ENCODE data around the gene MRPL23. TPM values are rescaled to one million over a fixed set of nuclear protein-coding genes. Genes with fewer than 3 reads are reported as not detected.
A peak's percentile ranks its signal among the peaks of the same experiment; 100 is the strongest.

MRPL23 gene
- polyA plus RNA-seq (ENCODE audit: insufficient read length in 3 of 3) = 10 to 100 TPM; 48.7 to 71.6 (median 52.2) TPM
- long read RNA-seq, donor 1, transcript MRPL23-205 (5 exons, 736 nt) = major isoform, 48 of 48 reads
- long read RNA-seq, donor 1, partial matches to known transcripts = 0 of 48 reads
- long read RNA-seq, donor 1, other reads (novel, unspliced or antisense) = 0 of 48 reads
- long read RNA-seq, donor 2, transcript MRPL23-205 (5 exons, 736 nt) = major isoform, 34 of 1,668 reads
- long read RNA-seq, donor 2, partial matches to known transcripts = 1,103 of 1,668 reads
- long read RNA-seq, donor 2, other reads (novel, unspliced or antisense) = 531 of 1,668 reads
- long read RNA-seq, donor 3, transcript MRPL23-205 (5 exons, 736 nt) = major isoform, 54 of 60 reads
- long read RNA-seq, donor 3, partial matches to known transcripts = 5 of 60 reads
- long read RNA-seq, donor 3, other reads (novel, unspliced or antisense) = 0 of 60 reads
- long read RNA-seq, donor 4, transcript MRPL23-205 (5 exons, 736 nt) = major isoform, 38 of 43 reads
- long read RNA-seq, donor 4, partial matches to known transcripts = 5 of 43 reads
- long read RNA-seq, donor 4, other reads (novel, unspliced or antisense) = 0 of 43 reads
- long read RNA-seq, donor 5 = 0 reads
- long read RNA-seq, donor 6, transcript MRPL23-205 (5 exons, 736 nt) = major isoform, 41 of 47 reads
- long read RNA-seq, donor 6, partial matches to known transcripts = 5 of 47 reads
- long read RNA-seq, donor 6, other reads (novel, unspliced or antisense) = 0 of 47 reads
- long read RNA-seq, donor 7, transcript MRPL23-205 (5 exons, 736 nt) = major isoform, 36 of 193 reads
- long read RNA-seq, donor 7, partial matches to known transcripts = 157 of 193 reads
- long read RNA-seq, donor 7, other reads (novel, unspliced or antisense) = 0 of 193 reads
- long read RNA-seq, donor 8, transcript MRPL23-205 (5 exons, 736 nt) = major isoform, 59 of 3,309 reads
- long read RNA-seq, donor 8, partial matches to known transcripts = 2,555 of 3,309 reads
- long read RNA-seq, donor 8, other reads (novel, unspliced or antisense) = 694 of 3,309 reads
- long read RNA-seq, donor 9, transcript MRPL23-205 (5 exons, 736 nt) = major isoform, 42 of 45 reads
- long read RNA-seq, donor 9, partial matches to known transcripts = 0 of 45 reads
- long read RNA-seq, donor 9, other reads (novel, unspliced or antisense) = 0 of 45 reads
- long read RNA-seq, donor 10, transcript MRPL23-205 (5 exons, 736 nt) = major isoform, 35 of 37 reads
- long read RNA-seq, donor 10, partial matches to known transcripts = 0 of 37 reads
- long read RNA-seq, donor 10, other reads (novel, unspliced or antisense) = 0 of 37 reads
- long read RNA-seq, donor 11, transcript MRPL23-205 (5 exons, 736 nt) = major isoform, 27 of 28 reads
- long read RNA-seq, donor 11, partial matches to known transcripts = 0 of 28 reads
- long read RNA-seq, donor 11, other reads (novel, unspliced or antisense) = 0 of 28 reads
- long read RNA-seq, donor 12, transcript MRPL23-205 (5 exons, 736 nt) = major isoform, 13 of 14 reads
- long read RNA-seq, donor 12, partial matches to known transcripts = 0 of 14 reads
- long read RNA-seq, donor 12, other reads (novel, unspliced or antisense) = 0 of 14 reads
- long read RNA-seq, donor 13 = 0 reads
- long read RNA-seq, donor 14, transcript MRPL23-205 (5 exons, 736 nt) = major isoform, 39 of 40 reads
- long read RNA-seq, donor 14, partial matches to known transcripts = 0 of 40 reads
- long read RNA-seq, donor 14, other reads (novel, unspliced or antisense) = 0 of 40 reads
- long read RNA-seq, donor 15, transcript MRPL23-205 (5 exons, 736 nt) = major isoform, 17 of 17 reads
- long read RNA-seq, donor 15, partial matches to known transcripts = 0 of 17 reads
- long read RNA-seq, donor 15, other reads (novel, unspliced or antisense) = 0 of 17 reads
- long read RNA-seq, donor 16, transcript MRPL23-205 (5 exons, 736 nt) = major isoform, 122 of 128 reads
- long read RNA-seq, donor 16, partial matches to known transcripts = 6 of 128 reads
- long read RNA-seq, donor 16, other reads (novel, unspliced or antisense) = 0 of 128 reads

- DNase-seq (ENCODE audit: extremely low read depth in 1 of 11, low read depth in 9 of 11, low spot score in 4 of 11) = no peak
Observed at GRCh38 chr11:1946812-1947484, at the start of gene MRPL23. MRPL23 (plus strand) TSS chr11:1947332; CDS start chr11:1947363, 31 bp downstream.

GRCh38 chr11:1899090-1899489, 48.0 kb upstream of the MRPL23 start:
- DNase-seq (ENCODE audit: extremely low read depth in 1 of 11, low read depth in 9 of 11, low spot score in 4 of 11) = no peak

- DNase-seq (ENCODE audit: extremely low read depth in 1 of 11, low read depth in 9 of 11, low spot score in 4 of 11) = no peak
Observed at GRCh38 chr11:1899686-1900085, 47.4 kb upstream of the MRPL23 start.

- no peak for DNase-seq (ENCODE audit: extremely low read depth in 1 of 11, low read depth in 9 of 11, low spot score in 4 of 11)
Observed at GRCh38 chr11:1906181-1906580, 41.0 kb upstream of the MRPL23 start.

DNA sequence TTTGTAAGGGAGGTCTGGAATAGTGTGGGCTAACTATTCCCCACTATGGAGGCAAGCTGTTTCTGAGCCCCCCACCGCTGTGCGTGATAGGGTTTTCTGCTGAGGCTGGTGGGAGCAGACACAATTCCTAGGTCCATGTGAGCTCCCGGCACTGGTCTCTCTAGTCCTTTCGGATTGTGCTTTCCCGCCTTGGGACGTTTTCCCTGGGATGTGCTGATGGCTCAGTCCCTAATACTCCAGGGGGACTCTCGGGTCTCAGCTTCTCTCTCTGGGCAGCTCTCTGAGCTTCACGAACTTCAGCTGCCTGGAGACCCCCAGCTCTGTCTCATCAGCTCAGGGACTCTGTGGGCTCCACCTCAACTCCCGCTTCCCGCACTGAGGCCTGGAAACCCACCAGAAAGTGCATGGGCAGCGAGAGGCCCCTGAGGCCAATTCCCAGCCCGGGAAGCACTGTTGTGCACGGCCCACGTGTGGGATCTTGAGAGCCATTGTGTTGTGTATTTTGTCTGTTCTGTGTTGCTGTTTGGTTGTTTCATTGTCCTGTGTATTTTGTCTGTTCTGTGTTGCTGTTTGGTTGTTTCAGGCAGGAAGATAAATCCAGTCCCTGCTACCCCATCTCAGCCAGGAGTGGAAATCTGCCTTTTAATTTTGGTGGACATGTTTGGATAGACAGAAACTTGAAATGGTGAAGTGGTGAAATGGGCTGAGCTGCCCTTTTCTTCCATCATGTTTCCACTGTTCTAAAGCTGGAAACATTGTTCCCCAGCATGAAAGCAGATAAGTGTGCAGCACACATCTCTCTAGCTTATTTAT, 40.3 kb upstream of the MRPL23 start:
- no peak for DNase-seq (ENCODE audit: extremely low read depth in 1 of 11, low read depth in 9 of 11, low spot score in 4 of 11)

DNA sequence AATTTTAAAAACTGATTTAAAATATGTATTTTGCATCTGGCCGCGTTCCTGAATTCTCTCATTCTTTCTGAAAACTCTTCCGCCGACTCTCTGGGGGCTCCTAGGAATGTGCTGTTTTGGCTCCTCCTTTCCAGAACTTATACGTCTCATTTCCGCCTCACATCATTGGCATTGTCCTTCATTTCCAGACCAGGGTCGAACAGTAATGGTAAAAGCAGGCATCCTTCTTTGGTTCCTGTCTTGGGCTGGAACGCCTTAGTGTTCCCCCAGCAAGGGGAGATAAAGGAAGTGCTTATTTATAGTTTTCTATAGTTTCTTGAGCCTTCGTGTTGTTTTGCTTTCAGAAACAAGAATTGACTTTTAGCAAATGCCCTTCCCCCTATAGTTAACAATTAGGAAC, 38.5 kb upstream of the MRPL23 start:
- DNase-seq (ENCODE audit: extremely low read depth in 1 of 11, low read depth in 9 of 11, low spot score in 4 of 11) = peak in 3 of 11 donors; percentile 66 to 77 (median 68)

GRCh38 chr11:1909524-1909923, 37.6 kb upstream of the MRPL23 start:
- no peak for DNase-seq (ENCODE audit: extremely low read depth in 1 of 11, low read depth in 9 of 11, low spot score in 4 of 11)

GRCh38 chr11:1912289-1912878, 34.7 kb upstream of the MRPL23 start:
- DNase-seq (ENCODE audit: extremely low read depth in 1 of 11, low read depth in 9 of 11, low spot score in 4 of 11) = no peak

DNA sequence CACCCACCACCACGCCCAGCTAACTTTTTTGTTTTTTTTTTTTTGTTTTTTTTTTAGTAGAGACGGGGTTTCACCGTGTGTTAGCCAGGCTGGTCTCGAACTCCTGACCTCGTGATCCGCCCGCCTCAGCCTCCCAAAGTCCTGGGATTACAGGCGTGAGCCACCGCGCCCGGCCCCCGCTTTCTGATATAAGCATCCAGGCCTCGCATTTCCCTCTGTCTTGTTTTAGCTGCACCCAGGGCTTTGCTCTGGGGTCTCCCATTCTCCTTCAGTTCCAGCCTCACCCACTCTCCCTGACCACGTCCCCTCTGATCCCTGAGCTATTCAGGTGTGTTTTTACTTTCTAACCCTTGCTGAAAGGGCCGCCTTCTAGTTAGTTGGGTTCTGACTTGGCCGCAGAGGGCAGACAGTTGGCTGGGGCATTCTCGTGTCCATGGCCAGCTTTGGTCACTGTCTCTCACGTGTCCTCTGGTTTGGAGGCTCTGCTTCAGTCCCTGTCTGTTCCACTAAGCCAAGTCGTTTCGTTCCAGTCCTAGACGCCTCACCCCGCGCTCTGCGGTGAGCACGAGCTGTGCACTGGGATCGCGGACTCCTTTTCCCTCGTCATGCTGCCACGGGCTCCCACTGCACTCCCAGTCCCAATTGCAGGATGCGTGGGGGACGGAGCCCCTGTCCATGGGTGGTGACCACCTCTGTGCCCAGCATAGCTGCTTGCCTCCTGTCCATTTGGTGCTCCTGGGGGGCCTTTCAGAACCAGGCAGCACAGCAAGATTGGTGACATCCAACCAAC, 33.7 kb upstream of the MRPL23 start:
- no peak for DNase-seq (ENCODE audit: extremely low read depth in 1 of 11, low read depth in 9 of 11, low spot score in 4 of 11)

DNA sequence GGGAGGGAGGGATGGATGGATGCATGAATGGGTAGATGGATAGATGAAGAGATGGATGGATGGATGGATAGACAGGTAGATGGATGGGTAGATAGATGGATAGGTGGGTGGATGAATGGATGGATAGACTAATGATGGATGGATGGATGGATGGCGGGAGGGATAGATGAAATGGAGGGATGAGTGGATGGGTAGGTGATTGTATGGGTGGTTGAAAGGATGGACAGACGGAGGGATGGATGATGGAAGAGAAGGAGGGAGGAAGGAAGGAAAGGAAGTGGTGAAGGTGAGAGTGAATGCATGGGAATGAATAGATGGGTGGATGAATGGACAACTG, 31.4 kb upstream of the MRPL23 start:
- DNase-seq (ENCODE audit: extremely low read depth in 1 of 11, low read depth in 9 of 11, low spot score in 4 of 11) = no peak

- no peak for DNase-seq (ENCODE audit: extremely low read depth in 1 of 11, low read depth in 9 of 11, low spot score in 4 of 11)
Observed at GRCh38 chr11:1916132-1916985, 30.8 kb upstream of the MRPL23 start.

- no peak for DNase-seq (ENCODE audit: extremely low read depth in 1 of 11, low read depth in 9 of 11, low spot score in 4 of 11)
Observed at GRCh38 chr11:1916986-1917522, 30.1 kb upstream of the MRPL23 start.

GRCh38 chr11:1917523-1918435, 29.4 kb upstream of the MRPL23 start:
- DNase-seq (ENCODE audit: extremely low read depth in 1 of 11, low read depth in 9 of 11, low spot score in 4 of 11) = no peak
